ENCODE data around the gene KDM8. TPM values are rescaled to one million over a fixed set of nuclear protein-coding genes. Genes with fewer than 3 reads are reported as not detected.

The KDM8 gene
- total RNA-seq, 1 experiment from 2014 or later = 15.5 TPM

GRCh38 chr16:27195076-27195741 lies 8.1 kb upstream of the KDM8 start:
- H4K91ac ChIP-seq (ENCODE audit: insufficient read length, low read depth, low read length) = no peak overlapping the region
- no peaks in the 10 kb centered on the region; the same call in 1 of the 2 replicates for H3K27me3 ChIP-seq (ENCODE audit: insufficient read depth, low read length)
- H3K79me1 ChIP-seq (ENCODE audit: insufficient read depth, low read depth, low read length, poor library complexity, severe bottlenecking) = no peaks in the 10 kb centered on the region
- no peak overlapping the region for H2AFZ ChIP-seq (ENCODE audit: low read length)
- H3K4me3 Mint-ChIP-seq = no peak overlapping the region
- no peak overlapping the region for H2AK5ac ChIP-seq (ENCODE audit: insufficient read length, low read length)
- peaks cover 4 to 5% of the 10 kb centered on the region in 2 experiments; a peak in 2 of 5 replicates for H3K9me3 Mint-ChIP-seq
- H3K4ac ChIP-seq (ENCODE audit: low read depth, low read length) = no peak overlapping the region
- DNase-seq = no peak
- peaks cover 11 to 13% of the 10 kb centered on the region in 2 experiments for H3K4me1 Mint-ChIP-seq
- H3K36me3 Mint-ChIP-seq (ENCODE audit: insufficient read depth in 1 of 3, low read depth in 3 of 3) = no peaks in the 10 kb centered on the region
- H2BK12ac ChIP-seq (ENCODE audit: insufficient read length, low read depth, low read length) = no peak overlapping the region
- H3K23ac ChIP-seq (ENCODE audit: insufficient read length, low read depth, low read length) = no peak overlapping the region
- no peak overlapping the region for H3K4me2 ChIP-seq (ENCODE audit: insufficient read depth, insufficient read length, low read length)
- no peak overlapping the region for H2BK5ac ChIP-seq (ENCODE audit: insufficient read length, low read length)
- no peak overlapping the region for H3K27ac Mint-ChIP-seq
- no peak overlapping the region for H3K9ac ChIP-seq (ENCODE audit: extremely low read depth, insufficient read length, low read length)
- H3K18ac ChIP-seq (ENCODE audit: insufficient read length, low read depth, low read length) = no peak overlapping the region
- H3K14ac ChIP-seq (ENCODE audit: insufficient read depth, low read length) = no peak overlapping the region
- H3K56ac ChIP-seq (ENCODE audit: insufficient read length, low read depth, low read length) = no peak overlapping the region
- H3K27me3 Mint-ChIP-seq (ENCODE audit: low read depth) = peaks cover 15% of the 10 kb centered on the region
- H3T11ph ChIP-seq (ENCODE audit: low read length) = no peak overlapping the region
- H3K79me2 ChIP-seq (ENCODE audit: insufficient read depth, low read length) = no peaks in the 10 kb centered on the region
- no peaks in the 10 kb centered on the region for H4K20me1 ChIP-seq (ENCODE audit: control insufficient read depth, insufficient read depth, insufficient read length)
- no peak overlapping the region for H4K8ac ChIP-seq (replicated peaks; ENCODE audit: insufficient read length, low read depth, low read length)
- peaks cover 2% of the 10 kb centered on the region; the same call in 1 of the 2 replicates for H3K4me1 ChIP-seq (ENCODE audit: insufficient read depth, low read length)
- WGBS (ENCODE audit: extremely low coverage, insufficient read length, low lambda C conversion rate) = no CpG with 5 or more reads among the region's 6 CpGs
- no peak overlapping the region for H3K27ac ChIP-seq (ENCODE audit: insufficient read length, low read depth, low read length)
- no peak for TF ChIP-seq CTCF (conservative IDR thresholded peaks at IDR 0.05)
- no peak overlapping the region for H2BK120ac ChIP-seq (ENCODE audit: low read depth, low read length, poor library complexity, severe bottlenecking)
- no peaks in the 10 kb centered on the region for H3K9me3 ChIP-seq (ENCODE audit: control insufficient read depth, low read depth, low read length)
- no peaks in the 10 kb centered on the region for H3K23me2 ChIP-seq (ENCODE audit: insufficient read length, low read depth, low read length, poor library complexity, severe bottlenecking)
- H2BK20ac ChIP-seq (ENCODE audit: low read depth, low read length, poor library complexity, severe bottlenecking) = no peak overlapping the region
- H2BK15ac ChIP-seq (ENCODE audit: low read depth, low read length) = no peak overlapping the region
- no peak overlapping the region for H4K5ac ChIP-seq (ENCODE audit: insufficient read length, low read depth, low read length)
